22Rv1 (cell line): ENCODE data around the gene FAM187B.

ENCODE experiments used
- ZFX ChIP-seq: fragments of 450-650 bp; IDR thresholded peaks from 2 replicates; pipeline ENCODE4 v1.6.1; 2017; ENCODE audit warnings: antibody characterized with exemption, borderline replicate concordance
- TF ChIP-seq, protein P1 (sequence below): fragments of 450-650 bp; IDR thresholded peaks from 2 replicates; pipeline ENCODE4 v1.5.1; 2017; ENCODE audit warnings: mild to moderate bottlenecking

DNA sequence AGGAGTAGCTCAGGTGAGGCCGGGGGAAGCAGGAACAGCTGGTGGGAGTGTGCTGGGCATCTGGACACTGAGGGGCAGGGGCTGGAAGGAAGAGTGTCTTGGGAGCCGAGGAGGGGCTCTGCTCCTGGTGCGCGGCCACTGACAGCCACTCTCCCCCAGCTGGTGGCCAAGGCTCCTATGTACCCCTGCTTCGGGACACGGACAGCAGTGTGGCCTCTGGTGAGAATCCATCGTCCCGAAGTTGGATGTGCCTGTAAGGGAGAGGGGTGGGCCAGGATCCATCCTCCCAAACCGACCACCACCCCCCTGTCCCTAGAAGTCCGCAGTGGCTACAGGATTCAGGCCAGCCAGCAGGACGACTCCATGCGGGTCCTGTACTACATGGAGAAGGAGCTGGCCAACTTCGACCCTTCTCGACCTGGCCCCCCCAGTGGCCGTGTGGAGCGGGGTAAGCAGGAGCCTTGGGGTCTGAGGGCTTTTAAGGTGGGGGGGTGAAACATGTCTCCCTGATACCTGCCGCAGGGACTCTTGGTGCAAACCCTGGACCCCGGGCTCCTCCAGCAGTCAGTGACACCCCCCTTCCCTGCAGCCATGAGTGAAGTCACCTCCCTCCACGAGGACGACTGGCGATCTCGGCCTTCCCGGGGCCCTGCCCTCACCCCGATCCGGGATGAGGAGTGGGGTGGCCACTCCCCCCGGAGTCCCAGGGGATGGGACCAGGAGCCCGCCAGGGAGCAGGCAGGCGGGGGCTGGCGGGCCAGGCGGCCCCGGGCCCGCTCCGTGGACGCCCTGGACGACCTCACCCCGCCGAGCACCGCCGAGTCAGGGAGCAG, 38.2 kb upstream of the FAM187B start:
- TF ChIP-seq, protein P1, sequence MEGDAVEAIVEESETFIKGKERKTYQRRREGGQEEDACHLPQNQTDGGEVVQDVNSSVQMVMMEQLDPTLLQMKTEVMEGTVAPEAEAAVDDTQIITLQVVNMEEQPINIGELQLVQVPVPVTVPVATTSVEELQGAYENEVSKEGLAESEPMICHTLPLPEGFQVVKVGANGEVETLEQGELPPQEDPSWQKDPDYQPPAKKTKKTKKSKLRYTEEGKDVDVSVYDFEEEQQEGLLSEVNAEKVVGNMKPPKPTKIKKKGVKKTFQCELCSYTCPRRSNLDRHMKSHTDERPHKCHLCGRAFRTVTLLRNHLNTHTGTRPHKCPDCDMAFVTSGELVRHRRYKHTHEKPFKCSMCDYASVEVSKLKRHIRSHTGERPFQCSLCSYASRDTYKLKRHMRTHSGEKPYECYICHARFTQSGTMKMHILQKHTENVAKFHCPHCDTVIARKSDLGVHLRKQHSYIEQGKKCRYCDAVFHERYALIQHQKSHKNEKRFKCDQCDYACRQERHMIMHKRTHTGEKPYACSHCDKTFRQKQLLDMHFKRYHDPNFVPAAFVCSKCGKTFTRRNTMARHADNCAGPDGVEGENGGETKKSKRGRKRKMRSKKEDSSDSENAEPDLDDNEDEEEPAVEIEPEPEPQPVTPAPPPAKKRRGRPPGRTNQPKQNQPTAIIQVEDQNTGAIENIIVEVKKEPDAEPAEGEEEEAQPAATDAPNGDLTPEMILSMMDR, result no peak
- no peak for TF ChIP-seq ZFX
